SK-N-MC (cell line): Measurements from ENCODE around the gene TSSK6.

Source experiments
- EZH2 ChIP-seq: fragments of 200-600 bp; sonication (generic); IDR thresholded peaks from one replicate; pipeline ENCODE4 v1.6.1; 2017; ENCODE audit warnings: antibody characterized with exemption
- POLR2AphosphoS5 ChIP-seq: IDR thresholded peaks from 2 replicates; pipeline ENCODE4 v1.6.1; 2012; ENCODE audit warnings: mild to moderate bottlenecking, low read depth, low read length, borderline replicate concordance

- TF ChIP-seq POLR2AphosphoS5: no peak
- no peak for TF ChIP-seq EZH2
Observed at GRCh38 chr19:19490214-19490968, 25.0 kb downstream of the TSSK6 start.
